Transverse colon (tissue), 1 donor: Measurements from ENCODE around the gene HPDL.

ENCODE experiments used
- EP300 ChIP-seq: sonication (generic); formaldehyde crosslinking; IDR thresholded peaks from one replicate; pipeline ENCODE4 v1.6.1; 2017; ENCODE audit warnings: antibody characterized with exemption, low read depth
- POLR2A ChIP-seq: fragments of 450-650 bp; IDR thresholded peaks from one replicate; pipeline ENCODE4 v1.6.1; 2016; ENCODE audit warnings: antibody characterized with exemption, mild to moderate bottlenecking, moderate library complexity

DNA sequence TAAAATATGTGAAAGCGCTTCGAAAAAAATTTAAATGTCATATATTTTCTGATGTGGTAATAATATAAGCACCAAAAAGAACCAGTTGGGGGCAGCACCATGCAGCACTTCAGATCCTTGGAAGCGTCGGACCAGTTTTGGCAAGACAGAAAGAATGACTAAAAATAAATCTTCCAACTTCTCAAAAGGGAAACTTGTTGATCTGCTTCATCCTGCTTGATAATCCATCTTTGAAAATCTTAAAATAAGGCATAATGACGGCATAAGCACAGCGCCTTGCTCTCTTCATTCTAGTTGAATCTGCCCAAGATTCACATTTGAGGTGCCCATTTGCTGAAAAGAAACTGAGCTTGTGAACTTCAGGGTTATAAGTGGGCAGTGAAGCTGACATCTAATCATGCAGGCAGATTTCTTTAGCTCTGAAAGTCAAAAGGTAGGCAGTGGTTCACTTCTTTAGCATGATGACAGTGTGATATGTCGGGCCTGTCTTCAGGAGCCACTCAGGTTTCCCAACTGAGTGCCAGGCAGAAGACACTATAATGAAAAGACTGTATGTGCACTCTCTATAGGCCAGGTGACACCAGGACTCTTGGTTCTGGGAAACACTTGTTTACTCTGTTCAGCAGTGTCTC lies 33.3 kb downstream of the HPDL start:
- TF ChIP-seq EP300 (no peak), POLR2A (no peak)
